A549 (cell line): ENCODE data around the gene ATP5MK.

Source experiments
- CBX2 ChIP-seq: fragments of 200-600 bp; sonication (generic); IDR thresholded peaks from 2 replicates; pipeline ENCODE4 v1.6.1; 2016; ENCODE audit warnings: low read depth, mild to moderate bottlenecking, borderline replicate concordance
- CEBPB ChIP-seq, 2 experiments: fragments of >200 bp in 1 of 2; sonication (Bioruptor Twin) in 1 of 2; formaldehyde crosslinking in 1 of 2; IDR thresholded peaks; 2 replicates each; pipeline ENCODE4 v1.6.1; 2012 to 2016
- POLR2A ChIP-seq: IDR thresholded peaks from 2 replicates; pipeline ENCODE4 v1.6.1; 2012; ENCODE audit warnings: mild to moderate bottlenecking, low read length
- RFX5 ChIP-seq: fragments of 450-650 bp; IDR thresholded peaks from 2 replicates; pipeline ENCODE4 v1.7.1; 2014; ENCODE audit warnings: antibody characterized with exemption, mild to moderate bottlenecking, moderate library complexity
- TF ChIP-seq, protein P1 (sequence below): fragments of >200 bp; sonication (Bioruptor Twin); formaldehyde crosslinking; IDR thresholded peaks from 3 replicates; pipeline ENCODE4 v1.5.1; 2016
- TF ChIP-seq, protein P2 (sequence below): IDR thresholded peaks from 2 replicates; pipeline ENCODE4 v1.6.1; 2012
- TF ChIP-seq, protein P3 (sequence below): fragments of 450-650 bp; IDR thresholded peaks from 2 replicates; pipeline ENCODE4 v1.6.1; 2014; ENCODE audit warnings: antibody characterized with exemption
- TF ChIP-seq, protein P4 (sequence below): IDR thresholded peaks from 2 replicates; pipeline ENCODE4 v1.6.1; 2012

DNA sequence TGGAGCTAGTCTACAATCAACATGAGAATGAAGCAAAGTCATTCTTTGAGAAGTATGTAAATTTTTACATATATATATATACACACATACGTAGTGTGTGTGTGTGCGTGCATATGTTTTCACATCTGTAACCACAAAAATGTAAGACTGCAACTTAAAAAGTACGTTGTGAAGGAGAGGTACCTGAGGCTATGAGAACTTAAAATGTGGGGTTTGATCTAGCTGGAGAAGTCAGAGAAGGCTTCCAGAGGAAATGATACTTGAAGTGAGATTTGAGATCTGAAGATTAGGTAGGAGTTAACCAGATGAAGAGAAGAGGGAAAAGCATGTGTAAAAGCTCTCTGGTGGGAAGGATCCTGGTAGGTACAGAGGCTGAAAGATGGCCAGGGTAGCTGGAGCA is 22.7 kb downstream of the ATP5MK start:
- TF ChIP-seq, protein P1, sequence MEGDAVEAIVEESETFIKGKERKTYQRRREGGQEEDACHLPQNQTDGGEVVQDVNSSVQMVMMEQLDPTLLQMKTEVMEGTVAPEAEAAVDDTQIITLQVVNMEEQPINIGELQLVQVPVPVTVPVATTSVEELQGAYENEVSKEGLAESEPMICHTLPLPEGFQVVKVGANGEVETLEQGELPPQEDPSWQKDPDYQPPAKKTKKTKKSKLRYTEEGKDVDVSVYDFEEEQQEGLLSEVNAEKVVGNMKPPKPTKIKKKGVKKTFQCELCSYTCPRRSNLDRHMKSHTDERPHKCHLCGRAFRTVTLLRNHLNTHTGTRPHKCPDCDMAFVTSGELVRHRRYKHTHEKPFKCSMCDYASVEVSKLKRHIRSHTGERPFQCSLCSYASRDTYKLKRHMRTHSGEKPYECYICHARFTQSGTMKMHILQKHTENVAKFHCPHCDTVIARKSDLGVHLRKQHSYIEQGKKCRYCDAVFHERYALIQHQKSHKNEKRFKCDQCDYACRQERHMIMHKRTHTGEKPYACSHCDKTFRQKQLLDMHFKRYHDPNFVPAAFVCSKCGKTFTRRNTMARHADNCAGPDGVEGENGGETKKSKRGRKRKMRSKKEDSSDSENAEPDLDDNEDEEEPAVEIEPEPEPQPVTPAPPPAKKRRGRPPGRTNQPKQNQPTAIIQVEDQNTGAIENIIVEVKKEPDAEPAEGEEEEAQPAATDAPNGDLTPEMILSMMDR, result no peak
- TF ChIP-seq POLR2A (no peak), CEBPB (IDR thresholded peaks at IDR 0.05) (no peak), CBX2 (no peak), RFX5 (no peak)
- TF ChIP-seq, protein P2, sequence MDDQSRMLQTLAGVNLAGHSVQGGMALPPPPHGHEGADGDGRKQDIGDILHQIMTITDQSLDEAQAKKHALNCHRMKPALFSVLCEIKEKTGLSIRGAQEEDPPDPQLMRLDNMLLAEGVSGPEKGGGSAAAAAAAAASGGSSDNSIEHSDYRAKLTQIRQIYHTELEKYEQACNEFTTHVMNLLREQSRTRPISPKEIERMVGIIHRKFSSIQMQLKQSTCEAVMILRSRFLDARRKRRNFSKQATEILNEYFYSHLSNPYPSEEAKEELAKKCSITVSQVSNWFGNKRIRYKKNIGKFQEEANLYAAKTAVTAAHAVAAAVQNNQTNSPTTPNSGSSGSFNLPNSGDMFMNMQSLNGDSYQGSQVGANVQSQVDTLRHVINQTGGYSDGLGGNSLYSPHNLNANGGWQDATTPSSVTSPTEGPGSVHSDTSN, result no peak
- TF ChIP-seq, protein P3, sequence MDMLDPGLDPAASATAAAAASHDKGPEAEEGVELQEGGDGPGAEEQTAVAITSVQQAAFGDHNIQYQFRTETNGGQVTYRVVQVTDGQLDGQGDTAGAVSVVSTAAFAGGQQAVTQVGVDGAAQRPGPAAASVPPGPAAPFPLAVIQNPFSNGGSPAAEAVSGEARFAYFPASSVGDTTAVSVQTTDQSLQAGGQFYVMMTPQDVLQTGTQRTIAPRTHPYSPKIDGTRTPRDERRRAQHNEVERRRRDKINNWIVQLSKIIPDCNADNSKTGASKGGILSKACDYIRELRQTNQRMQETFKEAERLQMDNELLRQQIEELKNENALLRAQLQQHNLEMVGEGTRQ, result no peak
- TF ChIP-seq, protein P4, sequence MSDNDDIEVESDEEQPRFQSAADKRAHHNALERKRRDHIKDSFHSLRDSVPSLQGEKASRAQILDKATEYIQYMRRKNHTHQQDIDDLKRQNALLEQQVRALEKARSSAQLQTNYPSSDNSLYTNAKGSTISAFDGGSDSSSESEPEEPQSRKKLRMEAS, result no peak
